ENCODE measurements around the gene TMIE.
"Not testable (repeated sequence)": the region's sequence is repeated elsewhere in the genome, so short reads cannot be mapped to it uniquely, and the experiment has no call there.

Gene TMIE

DNA sequence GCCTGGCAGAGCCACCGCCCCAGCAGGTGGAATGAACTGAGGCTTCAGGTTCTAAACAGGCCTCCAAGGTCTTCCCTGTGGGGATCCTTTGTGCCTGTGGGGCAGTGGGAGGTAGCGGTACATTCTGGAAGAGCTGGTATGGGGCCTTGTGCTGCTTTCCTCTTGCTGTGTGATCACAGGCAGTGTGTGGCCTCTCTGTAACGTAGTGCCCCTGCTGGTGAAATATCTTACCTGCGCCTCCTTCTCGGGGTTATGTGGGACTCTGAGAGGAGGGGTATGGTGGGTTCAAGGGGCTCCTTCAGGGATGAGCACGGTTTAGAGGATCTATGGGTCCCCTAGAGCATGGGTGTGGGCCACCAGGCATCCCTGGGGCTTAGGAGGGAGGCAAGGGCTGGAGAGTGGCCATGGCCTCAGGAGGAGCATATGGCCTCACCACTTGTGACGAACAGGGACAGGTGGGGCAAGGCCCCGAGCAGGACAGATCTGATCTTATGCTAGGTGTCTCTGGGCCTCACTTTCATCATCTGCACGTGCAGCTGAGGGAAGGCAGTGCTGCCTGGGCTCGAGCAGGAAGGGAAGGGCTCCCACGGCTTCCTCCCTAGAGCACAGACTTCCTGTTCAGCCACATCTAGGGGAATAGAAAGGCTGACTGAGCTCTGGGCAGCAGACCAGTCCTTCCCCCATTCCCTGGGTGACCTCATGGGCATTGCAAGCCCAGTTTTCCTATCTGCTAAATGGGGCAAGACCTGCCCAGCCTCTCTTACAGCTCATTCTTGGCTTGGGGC, 5.8 kb upstream of the TMIE start:
- TF ChIP-seq, protein P1, sequence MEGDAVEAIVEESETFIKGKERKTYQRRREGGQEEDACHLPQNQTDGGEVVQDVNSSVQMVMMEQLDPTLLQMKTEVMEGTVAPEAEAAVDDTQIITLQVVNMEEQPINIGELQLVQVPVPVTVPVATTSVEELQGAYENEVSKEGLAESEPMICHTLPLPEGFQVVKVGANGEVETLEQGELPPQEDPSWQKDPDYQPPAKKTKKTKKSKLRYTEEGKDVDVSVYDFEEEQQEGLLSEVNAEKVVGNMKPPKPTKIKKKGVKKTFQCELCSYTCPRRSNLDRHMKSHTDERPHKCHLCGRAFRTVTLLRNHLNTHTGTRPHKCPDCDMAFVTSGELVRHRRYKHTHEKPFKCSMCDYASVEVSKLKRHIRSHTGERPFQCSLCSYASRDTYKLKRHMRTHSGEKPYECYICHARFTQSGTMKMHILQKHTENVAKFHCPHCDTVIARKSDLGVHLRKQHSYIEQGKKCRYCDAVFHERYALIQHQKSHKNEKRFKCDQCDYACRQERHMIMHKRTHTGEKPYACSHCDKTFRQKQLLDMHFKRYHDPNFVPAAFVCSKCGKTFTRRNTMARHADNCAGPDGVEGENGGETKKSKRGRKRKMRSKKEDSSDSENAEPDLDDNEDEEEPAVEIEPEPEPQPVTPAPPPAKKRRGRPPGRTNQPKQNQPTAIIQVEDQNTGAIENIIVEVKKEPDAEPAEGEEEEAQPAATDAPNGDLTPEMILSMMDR (IDR thresholded peaks at IDR 0.05; ENCODE audit: low read depth, low read length, missing control alignments), result peak; percentile 50
- DNase-seq (ENCODE audit: low read depth), result no peak
- no peak overlapping the region for H3K4me3 ChIP-seq (ENCODE audit: low read depth, low read length)

DNA sequence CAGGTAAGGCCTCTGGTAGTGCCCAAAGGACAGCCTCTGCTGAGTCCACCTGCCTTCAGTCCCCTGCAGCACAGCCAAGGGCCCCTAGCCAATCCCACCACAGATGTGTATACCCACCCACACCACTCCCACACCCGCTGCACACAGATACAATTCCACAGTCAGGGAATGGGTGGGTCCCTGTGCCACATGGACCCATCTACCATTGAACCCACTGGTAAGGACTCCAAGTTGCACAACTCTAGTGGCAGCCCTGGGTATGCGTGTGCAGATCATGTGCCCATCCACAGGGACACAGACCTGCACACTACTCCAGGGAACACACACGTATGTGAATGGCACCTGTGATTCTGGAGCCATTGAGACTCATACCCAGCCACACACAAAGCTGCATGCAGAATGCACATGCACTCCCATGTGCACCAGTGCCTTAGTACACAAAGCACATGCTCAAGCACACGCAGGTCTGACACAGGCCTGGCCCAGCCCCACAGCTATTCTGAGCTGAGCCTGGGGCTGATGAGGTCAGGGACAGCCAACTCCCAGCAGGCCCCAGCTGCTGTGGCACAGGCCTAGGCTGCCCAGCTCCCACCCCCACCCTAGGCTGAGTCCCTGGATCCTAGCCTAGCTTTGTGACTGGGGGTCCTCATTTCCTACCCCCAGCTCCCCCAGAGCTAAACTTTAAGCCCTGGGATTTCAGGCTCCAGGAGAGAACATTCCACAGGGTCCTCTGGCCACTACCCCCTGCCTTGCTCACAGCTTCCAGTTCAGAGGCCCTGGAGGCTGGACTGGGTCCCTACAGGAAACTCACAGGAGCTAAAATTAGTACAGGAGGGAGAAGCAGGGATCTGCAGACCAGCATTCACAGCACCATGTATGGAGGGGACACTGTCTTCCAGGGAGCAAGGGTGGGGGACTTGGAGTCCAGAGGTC, 5.0 kb upstream of the TMIE start:
- TF ChIP-seq, protein P1 (IDR thresholded peaks at IDR 0.05; ENCODE audit: low read depth, low read length, missing control alignments), result no peak
- H3K4me3 ChIP-seq (ENCODE audit: low read depth, low read length), result no peak overlapping the region
- no peak for DNase-seq (ENCODE audit: low read depth)

DNA sequence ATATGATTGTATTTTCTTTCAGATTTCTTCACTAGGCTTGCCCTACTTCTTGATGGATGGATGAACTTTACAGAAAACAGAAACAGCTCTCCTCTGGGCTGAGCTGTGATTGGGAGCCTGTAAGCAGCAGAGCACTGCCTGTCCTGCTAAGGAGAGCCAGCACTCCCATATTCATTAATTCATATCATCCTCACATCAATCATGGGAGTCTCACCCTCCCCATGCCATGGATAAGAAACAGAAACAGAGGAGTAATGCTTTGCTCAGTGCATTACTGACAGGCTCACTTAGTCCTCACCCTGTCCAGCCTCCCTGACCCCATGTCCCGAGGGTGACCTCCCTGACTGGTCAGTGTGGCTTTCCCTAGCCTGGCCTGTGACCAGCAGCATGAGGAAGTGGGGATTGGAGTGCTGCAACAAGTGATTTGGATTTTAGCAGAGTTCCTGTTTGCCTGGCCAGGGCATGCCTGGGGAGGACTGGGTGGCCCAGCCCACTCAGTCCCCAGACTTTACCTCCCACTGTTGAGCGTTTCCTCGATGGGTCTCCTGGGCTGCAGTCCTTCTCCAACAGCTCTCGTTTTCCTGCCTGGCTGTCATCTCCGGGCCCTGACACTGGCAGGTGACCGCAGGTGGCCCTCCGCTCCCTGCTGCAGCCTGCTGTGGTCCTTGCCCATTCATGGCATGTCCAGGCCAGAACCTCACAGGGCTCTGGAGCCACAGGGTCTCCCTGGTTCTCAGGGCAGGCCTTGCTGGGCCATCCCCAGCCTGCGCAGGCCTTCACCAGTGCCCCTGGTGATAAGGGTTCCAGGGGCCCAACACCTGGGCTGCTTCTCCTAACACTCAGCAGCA, 1.3 kb upstream of the TMIE start:
- no peak for DNase-seq (ENCODE audit: low read depth)
- H3K4me3 ChIP-seq (ENCODE audit: low read depth, low read length), result no peak overlapping the region
- TF ChIP-seq, protein P1 (IDR thresholded peaks at IDR 0.05; ENCODE audit: low read depth, low read length, missing control alignments), result no peak

DNA sequence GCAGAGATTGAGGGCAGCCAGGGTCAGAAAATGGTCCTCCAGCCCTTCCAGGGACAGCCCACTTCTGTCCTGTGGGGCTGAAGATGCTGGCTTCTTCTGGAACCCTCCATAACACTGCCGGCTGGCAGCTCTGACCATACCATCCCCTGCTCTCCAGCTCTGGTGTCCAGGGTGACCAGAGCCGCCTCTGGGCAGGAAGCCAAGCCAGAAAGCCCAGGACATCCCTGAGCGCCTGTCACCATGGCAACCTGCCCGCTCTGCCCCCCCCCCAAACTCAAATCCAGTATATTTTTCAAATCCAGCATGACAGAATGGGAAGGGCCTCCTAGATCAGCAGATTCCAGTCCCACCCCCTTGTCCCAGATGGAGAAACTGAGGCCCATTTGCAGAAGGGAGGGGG, 420 bp upstream of the TMIE start:
- H3K4me3 ChIP-seq (ENCODE audit: low read depth, low read length), result no peak overlapping the region
- DNase-seq (ENCODE audit: low read depth), result no peak
- TF ChIP-seq, protein P1 (IDR thresholded peaks at IDR 0.05; ENCODE audit: low read depth, low read length, missing control alignments), result no peak

DNA sequence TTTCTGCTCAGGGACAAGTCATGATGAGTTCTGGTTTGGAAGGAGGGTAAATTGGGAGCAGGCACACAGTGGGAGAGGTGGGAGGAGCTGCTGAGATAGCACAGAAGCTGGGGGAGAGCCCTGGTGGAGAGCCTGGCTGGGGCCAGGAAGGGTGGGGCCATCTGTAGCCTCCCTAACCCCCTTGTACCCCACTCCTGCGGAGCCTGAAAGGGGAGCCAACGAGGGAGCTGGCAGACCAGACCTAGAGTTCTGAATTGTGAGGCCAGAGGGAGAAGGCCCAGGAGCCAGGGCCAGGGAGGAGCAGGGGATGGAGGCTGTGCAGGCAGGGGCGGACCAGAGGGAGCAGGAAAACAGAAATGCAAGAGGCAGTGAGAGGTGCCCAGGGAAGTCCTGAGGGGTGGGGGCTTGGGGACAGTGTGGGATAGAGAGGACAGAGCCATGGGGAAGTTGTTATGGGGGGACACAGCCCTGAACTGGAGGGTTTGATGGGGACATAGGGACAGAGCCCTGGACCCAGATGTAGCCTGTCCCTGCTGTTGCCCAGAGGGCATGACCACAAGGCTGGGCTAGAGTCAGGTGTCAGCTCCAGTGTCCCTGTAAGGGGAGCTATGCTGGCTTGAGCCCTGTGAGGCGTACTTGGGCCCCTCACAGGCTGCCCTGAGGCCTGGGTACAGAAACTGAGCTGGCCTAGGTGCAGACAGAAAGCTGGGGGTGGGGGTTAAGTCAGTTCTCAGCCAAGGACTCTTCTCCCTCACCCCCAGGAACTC, 1.2 kb downstream of the TMIE start:
- TF ChIP-seq, protein P1 (IDR thresholded peaks at IDR 0.05; ENCODE audit: low read depth, low read length, missing control alignments), result no peak
- no peak overlapping the region for H3K4me3 ChIP-seq (ENCODE audit: low read depth, low read length)
- no peak for DNase-seq (ENCODE audit: low read depth)

DNA sequence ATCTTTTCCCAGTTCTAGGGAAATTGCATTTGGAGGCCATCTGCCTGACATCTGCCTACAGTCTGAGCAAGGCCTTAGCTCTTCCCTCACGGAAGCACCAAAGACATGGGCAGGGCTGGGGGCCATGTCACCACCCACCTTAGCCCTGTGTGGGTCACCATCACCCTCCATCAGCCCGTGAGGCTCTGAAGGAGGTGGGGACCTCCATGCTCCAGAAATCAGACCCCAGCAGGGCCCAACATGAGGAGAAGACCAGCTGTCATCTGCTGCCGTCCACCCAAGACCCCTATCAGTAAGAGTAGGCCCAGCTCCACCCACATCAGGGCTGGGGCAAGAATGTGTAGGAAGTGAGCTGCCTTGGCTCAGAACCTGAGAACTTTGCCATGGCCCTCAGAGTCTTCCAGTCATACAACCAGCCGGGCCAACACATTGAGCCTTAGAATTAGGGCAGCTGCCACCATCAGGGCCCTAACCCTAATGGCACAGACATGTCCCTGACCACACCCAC, 1.9 kb downstream of the TMIE start:
- no peak for DNase-seq (ENCODE audit: low read depth)
- TF ChIP-seq, protein P1 (IDR thresholded peaks at IDR 0.05; ENCODE audit: low read depth, low read length, missing control alignments), result no peak

DNA sequence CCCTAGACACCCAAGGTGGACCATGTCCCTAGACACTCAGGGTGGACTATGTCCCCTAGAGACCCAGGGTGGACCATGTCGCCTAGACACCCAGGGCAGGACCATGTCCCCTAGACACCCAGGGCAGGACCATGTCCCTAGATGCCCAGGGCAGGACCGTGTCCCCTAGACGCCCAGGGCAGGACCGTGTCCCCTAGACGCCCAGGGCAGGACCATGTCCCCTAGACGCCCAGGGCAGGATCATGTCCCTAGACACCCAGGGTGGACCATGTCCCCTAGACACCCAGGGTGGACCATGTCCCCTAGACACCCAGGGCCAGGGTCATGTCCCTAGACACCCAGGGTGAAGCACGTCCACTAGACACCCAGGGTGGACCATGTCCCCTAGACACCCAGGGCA, 3.2 kb downstream of the TMIE start:
- DNase-seq (ENCODE audit: low read depth); H3K4me3 ChIP-seq (ENCODE audit: low read depth, low read length): not testable (repeated sequence)

More for the DNA sequence above, 1.9 kb downstream of the TMIE start:
- H3K4me3 ChIP-seq (ENCODE audit: low read depth, low read length), result no peak overlapping the region
